Measurements from ENCODE around the gene ENPP4. TPM values are rescaled to one million over a fixed set of nuclear protein-coding genes. Genes with fewer than 3 reads are reported as not detected.

The ENPP4 gene
- total RNA-seq, 1 experiment from 2014 or later = 0.30 TPM

- TF ChIP-seq CTCF (IDR thresholded peaks at IDR 0.05; ENCODE audit: unreplicated experiment) = no peak
- ChIA-PET CTCF (no interaction called here), POLR2A (no interaction called here)
- H3K4me1 Mint-ChIP-seq (ENCODE audit: insufficient read depth, unreplicated experiment) = no peaks in the 10 kb centered on the region
- no peaks in the 10 kb centered on the region for H3K36me3 Mint-ChIP-seq (ENCODE audit: insufficient read depth, unreplicated experiment)
- no peaks in the 10 kb centered on the region for H3K9me3 Mint-ChIP-seq (ENCODE audit: unreplicated experiment)
- H3K27ac Mint-ChIP-seq (ENCODE audit: low read depth, unreplicated experiment) = no peak overlapping the region
- intact Hi-C loops (cut with micrococcal nuclease) = no loop called here
- peak; percentile 51 for DNase-seq (ENCODE audit: unreplicated experiment)
- H3K27me3 Mint-ChIP-seq (ENCODE audit: insufficient read depth, unreplicated experiment) = no peaks in the 10 kb centered on the region
- no TSS peak for BruUV-seq (replicated peaks)
- H3K4me3 Mint-ChIP-seq (ENCODE audit: unreplicated experiment) = no peak overlapping the region
These were observed 62.2 kb downstream of the ENPP4 start for GRCh38 chr6:46191961-46192360.

Other genes with a start within 250 kb of the ENPP4 start
- not detected in 2 replicates for gene CLIC5, start 114.1 kb upstream of the ENPP4 start, total RNA-seq (2022)
- gene ENPP5, start 41.0 kb downstream of the ENPP4 start, total RNA-seq (2022) = 0.07 TPM in 1 of 2 replicates, not detected in the other